OCI-LY3 (cell line): ENCODE measurements around the gene CEP20.
"Not testable (repeated sequence)": the region's sequence is repeated elsewhere in the genome, so short reads cannot be mapped to it uniquely, and the experiment has no call there.

Experiments
- H2AFZ ChIP-seq: fragments of 200-600, 300-600 bp; shearing (Covaris generic); 2 replicates; pipeline ENCODE4 v1.6.0; 2014; ENCODE audit warnings: antibody characterized with exemption, low read depth, low read length
- H3K27ac ChIP-seq: fragments of 200-600, 300-600 bp; sonication (generic); 2 replicates; pipeline ENCODE4 v1.5.1; 2014; ENCODE audit warnings: mild to moderate bottlenecking, low read length, moderate library complexity, mixed read lengths
- H3K27me3 ChIP-seq: fragments of 200-600, 300-600 bp; sonication (generic); 2 replicates; pipeline ENCODE4 v1.6.1; 2014; ENCODE audit warnings: low read depth, low read length, mixed read lengths
- H3K36me3 ChIP-seq: fragments of 200-600, 300-600 bp; sonication (generic); replicated peaks from 2 replicates; pipeline ENCODE3; 2014; ENCODE audit warnings: low read depth, low read length, mixed read lengths
- H3K4me1 ChIP-seq: fragments of 300-600, 200-600 bp; sonication (generic); 2 replicates; pipeline ENCODE4 v1.6.1; 2014; ENCODE audit warnings: low read length, mixed read lengths
- H3K4me2 ChIP-seq: fragments of 200-600, 300-600 bp; sonication (generic); 2 replicates; pipeline ENCODE4 v1.6.1; 2014; ENCODE audit warnings: low read length, mixed read lengths
- H3K4me3 ChIP-seq: fragments of 300-600, 200-600 bp; sonication (generic); 2 replicates; pipeline ENCODE4 v1.5.1; 2014; ENCODE audit warnings: antibody characterized with exemption, mild to moderate bottlenecking, low read length, moderate library complexity
- H3K79me2 ChIP-seq: fragments of 300-600, 200-600 bp; shearing (Covaris generic); 2 replicates; pipeline ENCODE4 v1.6.1; 2014; ENCODE audit warnings: mild to moderate bottlenecking, low read length, mixed read lengths
- H3K9ac ChIP-seq: fragments of 300-600, 200-600 bp; shearing (Covaris generic); 2 replicates; pipeline ENCODE4 v1.6.0; 2014; ENCODE audit warnings: mild to moderate bottlenecking, low read length, moderate library complexity
- H3K9me3 ChIP-seq: fragments of 200-600, 300-600 bp; shearing (Covaris generic); 2 replicates; pipeline ENCODE4 v1.6.1; 2014; ENCODE audit warnings: low read length, mixed read lengths; ENCODE audit not compliant: insufficient read depth
- H4K20me1 ChIP-seq: fragments of 200-600, 300-600 bp; sonication (generic); 2 replicates; pipeline ENCODE4 v1.6.1; 2016; ENCODE audit warnings: low read length, mixed read lengths; ENCODE audit not compliant: insufficient read depth
- CTCF ChIP-seq: fragments of 200-600, 300-600 bp; sonication (generic); IDR thresholded peaks from 2 replicates; pipeline ENCODE4 v1.5.1; 2014; ENCODE audit warnings: antibody characterized with exemption, low read length, low read depth
- EZH2phosphoT487 ChIP-seq: fragments of 200-600 bp; shearing (Covaris generic); IDR thresholded peaks from 2 replicates; pipeline ENCODE4 v1.6.1; 2018; ENCODE audit warnings: antibody characterized with exemption, mixed run types, low read depth

Gene CEP20

DNA sequence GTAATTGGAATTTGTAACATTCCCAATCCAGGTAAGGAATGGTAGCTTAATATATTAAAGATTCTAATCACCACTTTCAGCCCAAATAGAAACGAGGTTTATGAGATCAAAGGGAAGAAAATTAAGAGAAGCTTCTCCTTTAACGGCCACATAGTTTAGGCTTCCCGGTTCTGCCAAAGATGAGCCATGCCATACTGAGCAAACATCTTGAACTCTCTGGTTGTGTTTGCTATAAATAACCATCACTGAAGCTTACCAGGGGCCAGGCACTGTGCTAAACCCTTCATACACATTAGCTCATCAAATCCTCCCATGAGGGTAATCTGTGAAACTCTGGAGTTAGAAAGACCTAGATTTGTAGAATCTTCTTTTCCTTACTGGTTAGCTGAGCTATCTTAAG, 34.3 kb downstream of the CEP20 start:
- Histone ChIP-seq H3K4me1 (peaks cover 19% of the 10 kb centered on the region), H3K4me3 (no peak overlapping the region), H3K79me2 (no peaks in the 10 kb centered on the region), H2AFZ (no peak overlapping the region), H3K9me3 (no peaks in the 10 kb centered on the region), H3K36me3 (no peaks in the 10 kb centered on the region), H3K9ac (no peak overlapping the region), H3K27me3 (peaks cover 40% of the 10 kb centered on the region), H3K27ac (no peak overlapping the region), H4K20me1 (no peaks in the 10 kb centered on the region), H3K4me2 (no peak overlapping the region)
- TF ChIP-seq CTCF (no peak), EZH2phosphoT487 (no peak)

- Histone ChIP-seq H4K20me1 (no peaks in the 10 kb centered on the region), H3K27me3 (peaks cover 46% of the 10 kb centered on the region), H3K9ac (no peak overlapping the region), H2AFZ (no peak overlapping the region), H3K4me1 (peaks cover 19% of the 10 kb centered on the region), H3K36me3 (no peaks in the 10 kb centered on the region), H3K79me2 (no peaks in the 10 kb centered on the region), H3K9me3 (no peaks in the 10 kb centered on the region), H3K4me2 (no peak overlapping the region), H3K27ac (no peak overlapping the region), H3K4me3 (no peak overlapping the region)
- TF ChIP-seq EZH2phosphoT487 (no peak), CTCF (no peak)
These were observed 35.4 kb downstream of the CEP20 start for GRCh38 chr16:15853021-15853420.

- not testable (repeated sequence) for H3K4me1 ChIP-seq, H3K79me2 ChIP-seq, H3K4me2 ChIP-seq, H3K36me3 ChIP-seq, H4K20me1 ChIP-seq, H3K4me3 ChIP-seq, H3K9ac ChIP-seq, H3K27ac ChIP-seq, H2AFZ ChIP-seq, H3K9me3 ChIP-seq
- H3K27me3 ChIP-seq, result peaks cover 31% of the 10 kb centered on the region
These were observed 37.8 kb downstream of the CEP20 start for GRCh38 chr16:15850555-15850954.

DNA sequence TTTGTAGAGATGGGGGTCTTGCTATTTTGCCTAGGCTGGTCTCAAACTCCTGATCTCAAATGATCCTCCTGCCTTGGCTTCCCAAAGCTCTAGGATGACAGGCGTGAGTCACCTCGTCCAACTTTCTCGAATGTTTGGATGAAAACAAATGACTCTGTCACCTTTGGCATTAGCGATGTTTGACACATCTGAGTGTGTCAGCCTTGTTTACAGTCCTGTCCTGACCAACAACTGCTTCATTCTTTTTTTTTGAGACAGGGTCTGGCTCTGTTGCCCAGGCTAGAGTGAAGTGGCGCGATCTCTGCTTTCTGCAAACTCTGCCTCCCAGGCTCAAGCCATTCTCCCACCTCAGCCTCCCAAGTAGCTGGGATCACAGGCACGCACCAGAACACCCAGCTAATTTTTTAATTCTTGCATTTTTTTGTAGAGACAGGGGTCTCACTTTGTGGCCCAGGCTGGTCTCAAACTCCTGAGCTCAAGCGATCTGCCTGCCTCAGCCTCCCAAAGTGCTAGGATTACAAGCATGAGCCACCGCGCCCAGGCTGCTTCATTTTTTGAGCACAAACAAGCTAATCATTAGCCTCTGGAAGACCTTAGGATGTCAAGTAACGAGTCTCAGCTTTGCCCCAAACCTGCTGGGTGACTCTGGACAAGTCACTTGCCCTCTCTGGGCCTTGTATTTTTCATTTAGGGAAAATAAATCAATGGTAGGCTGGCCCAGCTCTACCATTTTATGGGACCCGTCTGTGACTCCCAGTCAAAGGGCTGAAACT, 39.0 kb downstream of the CEP20 start:
- peaks cover 20% of the 10 kb centered on the region for H3K27me3 ChIP-seq
- no peak overlapping the region for H3K9ac ChIP-seq
- H3K4me2 ChIP-seq, result no peak overlapping the region
- H3K36me3 ChIP-seq, result no peaks in the 10 kb centered on the region
- H4K20me1 ChIP-seq, result no peaks in the 10 kb centered on the region
- TF ChIP-seq CTCF (no peak), EZH2phosphoT487 (no peak)
- no peaks in the 10 kb centered on the region for H3K9me3 ChIP-seq
- no peaks in the 10 kb centered on the region for H3K4me1 ChIP-seq
- H3K79me2 ChIP-seq, result no peaks in the 10 kb centered on the region
- no peak overlapping the region for H3K4me3 ChIP-seq
- H3K27ac ChIP-seq, result no peak overlapping the region
- no peak overlapping the region for H2AFZ ChIP-seq
